Duodenal mucosa (tissue), 2 donors: Measurements from ENCODE around the gene PATE4.
A peak's percentile ranks its signal among the peaks of the same experiment; 100 is the strongest.

Source experiments
- H3K27ac ChIP-seq: one replicate; pipeline ENCODE4 v1.7.0; 2013; ENCODE audit warnings: low read depth, low read length
- H3K27me3 ChIP-seq, 2 donors: one replicate each; pipeline ENCODE4 v1.7.0; 2013; ENCODE audit warnings: low read length in 2 of 2, control low read depth in 1 of 2; ENCODE audit not compliant: insufficient read depth in 2 of 2, control insufficient read depth in 1 of 2
- H3K36me3 ChIP-seq, 2 donors: one replicate each; pipeline ENCODE4 v1.7.0; 2013; ENCODE audit warnings: low read length in 2 of 2, control low read depth in 1 of 2; ENCODE audit not compliant: insufficient read depth in 2 of 2, control insufficient read depth in 1 of 2
- H3K4me1 ChIP-seq, 2 donors: one replicate each; pipeline ENCODE4 v1.7.0; 2013; ENCODE audit warnings: low read length in 2 of 2, control low read depth in 1 of 2; ENCODE audit not compliant: insufficient read depth in 2 of 2, control insufficient read depth in 1 of 2
- H3K4me3 ChIP-seq, 2 donors: one replicate each; pipeline ENCODE4 v1.7.0; 2013; ENCODE audit warnings: low read length in 2 of 2, low read depth in 1 of 2
- H3K9ac ChIP-seq, 2 donors: one replicate each; pipeline ENCODE4 v1.7.0; 2013; ENCODE audit warnings: low read length in 2 of 2, low read depth in 1 of 2
- H3K9me3 ChIP-seq, 2 donors: one replicate each; pipeline ENCODE4 v1.7.0; 2013; ENCODE audit warnings: low read length in 2 of 2, control low read depth in 1 of 2; ENCODE audit not compliant: control insufficient read depth in 1 of 2

The PATE4 gene

GRCh38 chr11:125883375-125883774 lies 50.3 kb downstream of the PATE4 start:
- Histone ChIP-seq H3K9ac (no peak overlapping the region), H3K4me3 (no peak overlapping the region), H3K27me3 (no peaks in the 10 kb centered on the region), H3K4me1 (peaks cover 0 to 5% of the 10 kb centered on the region in 2 donors), H3K9me3 (no peaks in the 10 kb centered on the region), H3K36me3 (no peaks in the 10 kb centered on the region), H3K27ac (no peak overlapping the region)

- H3K9ac ChIP-seq, result peak overlapping the region; percentile 77 to 85
- peak overlapping the region; percentile 81 to 96 for H3K4me3 ChIP-seq
- peak overlapping the region; percentile 46 for H3K27ac ChIP-seq
- H3K9me3 ChIP-seq, result no peaks in the 10 kb centered on the region
- H3K27me3 ChIP-seq, result no peaks in the 10 kb centered on the region
- peaks cover 0 to 15% of the 10 kb centered on the region in 2 donors for H3K4me1 ChIP-seq
- H3K36me3 ChIP-seq, result no peaks in the 10 kb centered on the region
Observed at GRCh38 chr11:125886997-125887372, 53.9 kb downstream of the PATE4 start.

DNA sequence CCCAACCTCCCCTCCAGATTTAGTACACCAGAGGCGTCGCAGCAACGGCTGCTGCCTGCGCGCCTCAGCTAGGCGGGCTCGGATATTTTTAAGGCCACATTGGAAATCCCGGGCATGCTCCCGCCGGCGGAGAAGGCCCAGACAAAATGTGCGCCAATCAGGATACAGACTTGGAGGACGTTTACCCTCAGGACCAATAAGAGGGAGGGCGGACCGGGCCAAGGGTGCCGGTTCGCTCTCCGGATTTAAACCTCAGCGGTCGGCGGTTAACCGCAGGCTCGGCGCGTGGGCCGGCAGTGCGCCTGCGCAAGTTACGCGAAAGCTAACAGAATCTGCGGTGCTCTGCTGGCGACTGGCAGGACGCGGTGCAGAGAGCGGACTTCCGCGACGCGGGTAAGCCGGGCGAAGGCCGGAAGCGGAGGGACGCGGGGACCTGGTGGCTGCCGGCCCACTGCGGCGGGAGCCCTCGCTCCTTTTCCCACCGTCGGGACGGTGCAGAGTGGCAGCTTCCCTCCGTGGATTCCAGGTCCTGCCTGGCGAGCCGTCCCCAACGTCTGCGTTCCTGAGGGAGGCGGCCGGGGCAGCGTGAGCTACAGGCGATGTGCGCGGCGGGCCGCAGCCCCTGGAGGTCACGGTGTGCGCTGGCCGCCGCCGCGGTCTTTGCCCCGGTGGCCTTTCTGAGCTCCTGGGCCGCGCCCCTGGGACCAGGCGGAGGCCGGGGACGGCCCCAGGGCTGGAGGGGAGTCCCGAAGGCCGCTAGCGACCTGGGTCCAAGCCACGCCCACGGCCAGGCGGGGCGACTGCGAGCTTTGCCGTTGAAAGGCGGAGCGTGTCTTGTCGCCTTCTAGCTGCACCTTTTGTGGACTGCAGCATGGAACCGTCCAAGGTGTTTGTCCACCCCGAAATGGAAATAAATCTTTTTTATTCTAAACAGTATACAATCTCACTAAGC lies 54.5 kb downstream of the PATE4 start, which contains the start of gene HYLS1:
HYLS1 (plus strand) TSS at position 296 of the 952 bp plus-strand sequence. CDS start 11,701 bp downstream, outside the sequence.
- Histone ChIP-seq H3K9ac (peak within 1 kb of the TSS; percentile 77 to 85), H3K4me3 (peak within 1 kb of the TSS; percentile 81 to 96), H3K27ac (peak within 1 kb of the TSS; percentile 85), H3K9me3 (no peaks in the 10 kb centered on the region), H3K4me1 (peaks cover 4 to 15% of the 10 kb centered on the region in 2 donors), H3K36me3 (peaks cover 0 to 2% of the 10 kb centered on the region in 2 donors), H3K27me3 (no peaks in the 10 kb centered on the region)
